Lower leg skin (tissue), 4 donors: ENCODE data around the gene MS4A6E. TPM values are rescaled to one million over a fixed set of nuclear protein-coding genes. Genes with fewer than 3 reads are reported as not detected.
A peak's percentile ranks its signal among the peaks of the same experiment; 100 is the strongest.
"Not testable (repeated sequence)": the region's sequence is repeated elsewhere in the genome, so short reads cannot be mapped to it uniquely, and the experiment has no call there.

Experiments used
- DNase-seq, 2 donors: peaks; one replicate each; pipeline ENCODE4 v3.0.0-alpha.2; 2019; ENCODE audit warnings: low spot score in 2 of 2
- H3K4me3 ChIP-seq: fragments of 200-600 bp; sonication (generic); 2 replicates; pipeline ENCODE4 v1.5.1; 2017; ENCODE audit warnings: mild to moderate bottlenecking, low read depth; ENCODE audit not compliant: poor library complexity, severe bottlenecking
- POLR2A ChIP-seq, 2 donors: fragments of 450-650 bp; IDR thresholded peaks; one replicate each; pipeline ENCODE4 v1.6.1; 2016 to 2017; ENCODE audit warnings: antibody characterized with exemption in 2 of 2, mild to moderate bottlenecking in 1 of 2, moderate library complexity in 1 of 2
- WGBS, 2 donors: methylation state at CpG; one replicate each; pipeline ENCODE4 v1.1.5; 2018; 5-methylcytosine and 5-hydroxymethylcytosine counted together
- intact Hi-C: fragments of 100-400 bp; cut with DNase I; formaldehyde crosslinking; loops from one replicate; pipeline ENCODE4 v1.15.0; 2023; ENCODE audit warnings: low total_unique reads
- total RNA-seq, 4 donors: library from RNA; depleted of rRNA; stranded (reverse); fragments of >200 nt; gene quantifications; one replicate each; pipeline ENCODE4 v1.1.0, GENCODE V29; 2016
- TF ChIP-seq, protein P1 (sequence below), 3 donors: fragments of 450-650 bp; IDR thresholded peaks; one replicate each; pipeline ENCODE4 v1.5.1; 2016; ENCODE audit warnings: antibody characterized with exemption in 3 of 3, mild to moderate bottlenecking in 3 of 3, moderate library complexity in 2 of 3

MS4A6E gene
- total RNA-seq, 4 donors from 2014 or later: not detected

GRCh38 chr11:60292145-60292544 lies 34.9 kb upstream of the MS4A6E start:
- no peak for DNase-seq
- no peak for TF ChIP-seq POLR2A (IDR thresholded peaks at IDR 0.05)
- TF ChIP-seq, protein P1, sequence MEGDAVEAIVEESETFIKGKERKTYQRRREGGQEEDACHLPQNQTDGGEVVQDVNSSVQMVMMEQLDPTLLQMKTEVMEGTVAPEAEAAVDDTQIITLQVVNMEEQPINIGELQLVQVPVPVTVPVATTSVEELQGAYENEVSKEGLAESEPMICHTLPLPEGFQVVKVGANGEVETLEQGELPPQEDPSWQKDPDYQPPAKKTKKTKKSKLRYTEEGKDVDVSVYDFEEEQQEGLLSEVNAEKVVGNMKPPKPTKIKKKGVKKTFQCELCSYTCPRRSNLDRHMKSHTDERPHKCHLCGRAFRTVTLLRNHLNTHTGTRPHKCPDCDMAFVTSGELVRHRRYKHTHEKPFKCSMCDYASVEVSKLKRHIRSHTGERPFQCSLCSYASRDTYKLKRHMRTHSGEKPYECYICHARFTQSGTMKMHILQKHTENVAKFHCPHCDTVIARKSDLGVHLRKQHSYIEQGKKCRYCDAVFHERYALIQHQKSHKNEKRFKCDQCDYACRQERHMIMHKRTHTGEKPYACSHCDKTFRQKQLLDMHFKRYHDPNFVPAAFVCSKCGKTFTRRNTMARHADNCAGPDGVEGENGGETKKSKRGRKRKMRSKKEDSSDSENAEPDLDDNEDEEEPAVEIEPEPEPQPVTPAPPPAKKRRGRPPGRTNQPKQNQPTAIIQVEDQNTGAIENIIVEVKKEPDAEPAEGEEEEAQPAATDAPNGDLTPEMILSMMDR (IDR thresholded peaks at IDR 0.05): no peak
- 78 to 87% methylated on average over 2 of the region's 2 CpGs for WGBS, 2 donors
- intact Hi-C loops: no loop called here
- H3K4me3 ChIP-seq: no peak overlapping the region

- 85 to 90% methylated on average over 3 of the region's 3 CpGs for WGBS, 2 donors
- intact Hi-C loops: no loop called here
- TF ChIP-seq, protein P1 (IDR thresholded peaks at IDR 0.05): no peak
- TF ChIP-seq POLR2A (IDR thresholded peaks at IDR 0.05): no peak
- DNase-seq: no peak
- H3K4me3 ChIP-seq: no peak overlapping the region
These were observed 25.9 kb upstream of the MS4A6E start for GRCh38 chr11:60301178-60301577.

DNA sequence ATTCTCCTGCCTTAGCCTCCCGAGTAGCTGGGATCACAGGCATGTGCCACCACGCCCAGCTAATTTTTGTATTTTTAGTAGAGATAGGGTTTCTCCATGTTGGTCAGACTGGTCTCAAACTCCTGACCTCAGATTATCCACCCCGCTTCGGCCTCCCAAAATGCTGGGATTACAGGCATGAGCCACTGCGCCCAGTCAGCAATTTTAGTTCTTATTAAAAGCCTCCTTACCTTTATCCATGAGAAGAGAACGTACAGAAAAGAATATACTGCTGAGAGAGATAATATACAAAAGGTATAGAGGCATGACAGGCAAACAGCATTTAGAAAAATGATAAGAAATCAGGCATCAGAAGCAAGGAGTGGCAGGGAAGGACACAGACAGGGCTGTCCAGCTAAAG lies 25.2 kb upstream of the MS4A6E start:
- DNase-seq, intact Hi-C loops: not testable (repeated sequence)
- H3K4me3 ChIP-seq: peak overlapping the region; percentile 5
- WGBS, 2 donors: 85 to 90% methylated on average over 6 of the region's 6 CpGs

DNA sequence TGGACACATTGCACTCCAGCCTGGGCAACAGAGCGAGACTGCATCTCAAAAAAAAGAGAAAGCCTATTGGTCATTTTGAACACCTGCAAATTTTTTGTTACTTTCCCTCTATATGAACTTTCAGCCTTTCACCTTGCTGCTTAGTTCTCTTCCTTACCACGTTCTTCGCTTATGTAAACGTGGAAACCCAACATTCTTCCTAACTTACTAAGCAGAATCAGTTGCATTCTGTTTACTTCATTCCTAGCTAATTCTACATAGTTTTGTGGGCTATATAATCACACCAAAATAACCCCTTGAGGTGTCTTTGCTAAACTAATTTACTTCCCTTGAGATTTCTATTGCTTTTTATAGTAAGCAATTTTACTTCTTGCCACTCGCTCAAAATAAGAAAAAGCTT lies 23.4 kb upstream of the MS4A6E start:
- TF ChIP-seq, protein P1 (IDR thresholded peaks at IDR 0.05): no peak
- no peak for TF ChIP-seq POLR2A (IDR thresholded peaks at IDR 0.05)
- no peak for DNase-seq
- intact Hi-C loops: no loop called here
- no peak overlapping the region for H3K4me3 ChIP-seq
- 87 to 90% methylated on average over 5 of the region's 5 CpGs for WGBS, 2 donors

DNA sequence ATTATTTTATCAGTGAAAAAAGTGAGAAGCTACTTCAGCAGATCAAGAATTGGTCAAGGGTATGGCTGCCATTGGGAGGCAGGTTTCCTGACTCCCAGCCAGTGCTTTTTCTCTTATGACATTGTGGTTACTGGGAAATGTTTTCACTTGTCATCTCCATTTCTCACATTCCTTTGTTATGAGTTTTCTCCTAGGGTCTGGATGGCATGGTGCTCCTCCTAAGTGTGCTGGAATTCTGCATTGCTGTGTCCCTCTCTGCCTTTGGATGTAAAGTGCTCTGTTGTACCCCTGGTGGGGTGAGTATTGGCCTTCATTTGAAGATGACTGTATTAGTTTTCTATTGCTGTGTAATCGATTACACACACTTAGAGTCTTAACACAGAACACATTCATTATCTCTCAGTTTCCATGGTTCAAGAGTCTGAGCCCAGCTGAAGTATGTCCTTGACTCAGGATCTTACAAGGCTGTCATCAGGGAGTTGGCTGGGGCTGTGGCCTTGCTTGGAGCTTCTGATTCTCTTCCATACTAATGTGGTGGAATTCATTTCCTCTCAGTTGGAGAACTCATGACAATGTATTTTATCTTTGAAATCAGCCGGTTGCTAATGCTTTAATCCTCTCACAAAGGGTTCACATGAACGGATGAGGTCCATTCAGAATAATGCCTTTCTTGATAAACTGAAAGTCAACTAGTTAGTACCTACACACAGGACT lies 21.0 kb upstream of the MS4A6E start:
- intact Hi-C loops: no loop called here

GRCh38 chr11:60307507-60308195 lies 19.4 kb upstream of the MS4A6E start:
- no peak for DNase-seq
- H3K4me3 ChIP-seq: no peak overlapping the region
- TF ChIP-seq, protein P1 (IDR thresholded peaks at IDR 0.05): no peak
- no peak for TF ChIP-seq POLR2A (IDR thresholded peaks at IDR 0.05)
- intact Hi-C loops: no loop called here
- 88 to 90% methylated on average over 3 of the region's 3 CpGs for WGBS, 2 donors

More for the DNA sequence above, 21.0 kb upstream of the MS4A6E start:
- no peak overlapping the region for H3K4me3 ChIP-seq
- DNase-seq: no peak
- whole genome bisulfite sequencing, 2 donors: 81 to 83% methylated on average over 3 of the region's 3 CpGs
- no peak for TF ChIP-seq POLR2A (IDR thresholded peaks at IDR 0.05)
- TF ChIP-seq, protein P1 (IDR thresholded peaks at IDR 0.05): no peak
